ENCODE measurements around the gene MDP1.
A peak's percentile ranks its signal among the peaks of the same experiment; 100 is the strongest.
"Not testable (repeated sequence)": the region's sequence is repeated elsewhere in the genome, so short reads cannot be mapped to it uniquely, and the experiment has no call there.

MDP1 gene

DNA sequence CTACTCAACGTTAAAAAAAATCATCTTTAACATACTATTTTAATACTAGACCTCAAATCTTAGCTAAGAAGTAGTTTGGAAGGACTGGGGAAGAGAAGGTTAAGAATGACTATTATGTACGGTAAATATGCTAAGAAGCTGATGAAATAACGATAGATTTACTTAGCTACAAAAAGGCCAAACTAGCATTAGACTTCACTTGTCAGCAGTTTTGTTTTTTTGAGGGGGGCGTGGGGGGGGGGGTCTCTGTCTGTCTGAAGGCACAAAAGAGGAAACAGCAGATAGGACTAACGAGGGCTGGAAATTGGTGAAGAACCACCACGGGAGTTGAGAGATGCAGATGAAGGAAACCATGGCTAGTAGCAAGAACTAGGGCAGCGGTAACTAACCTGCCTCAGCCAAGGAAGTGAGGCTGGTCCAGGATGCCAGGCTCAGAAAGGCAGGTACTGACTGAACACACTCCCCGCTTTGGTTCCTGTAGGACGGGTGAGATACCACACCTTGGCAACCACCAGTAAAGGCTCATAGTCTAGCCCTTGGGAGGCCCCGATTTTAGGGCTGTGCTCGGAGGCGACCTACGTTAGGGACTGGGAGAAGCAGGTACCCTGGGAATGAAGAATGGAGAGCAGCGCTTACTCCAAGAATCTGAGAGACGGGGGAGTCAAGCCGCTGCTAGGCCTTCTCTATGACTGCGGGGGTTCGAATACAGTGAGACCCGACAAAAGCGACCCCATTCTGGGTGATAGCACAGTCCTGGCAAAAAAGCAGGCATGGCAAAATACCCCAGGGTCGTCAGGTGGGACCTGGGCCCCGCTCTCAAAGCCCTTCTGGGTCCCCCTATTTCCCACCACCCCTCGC, 15.6 kb upstream of the MDP1 start:
- peak; percentile 36 for DNase-seq (ENCODE audit: low spot score)

DNA sequence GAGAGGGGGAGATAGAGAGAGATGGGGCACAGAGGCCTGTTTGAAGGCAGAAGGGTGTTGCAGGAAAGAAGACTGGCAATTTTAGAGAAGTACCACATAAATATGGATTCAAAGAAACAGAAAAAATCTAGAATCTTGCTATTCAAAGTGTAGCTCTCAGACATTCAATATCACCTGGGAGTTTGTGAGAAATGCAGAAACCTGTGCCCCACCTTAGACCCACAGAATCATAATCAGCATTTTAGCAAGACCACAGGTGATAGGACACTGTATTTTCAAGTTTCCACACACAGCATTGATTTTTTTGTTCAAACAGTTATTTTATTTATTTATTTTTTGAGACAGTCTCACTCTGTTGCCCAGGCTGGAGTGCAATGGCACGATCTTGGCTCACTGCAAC, 13.0 kb upstream of the MDP1 start:
- DNase-seq (ENCODE audit: low spot score) = no peak

DNA sequence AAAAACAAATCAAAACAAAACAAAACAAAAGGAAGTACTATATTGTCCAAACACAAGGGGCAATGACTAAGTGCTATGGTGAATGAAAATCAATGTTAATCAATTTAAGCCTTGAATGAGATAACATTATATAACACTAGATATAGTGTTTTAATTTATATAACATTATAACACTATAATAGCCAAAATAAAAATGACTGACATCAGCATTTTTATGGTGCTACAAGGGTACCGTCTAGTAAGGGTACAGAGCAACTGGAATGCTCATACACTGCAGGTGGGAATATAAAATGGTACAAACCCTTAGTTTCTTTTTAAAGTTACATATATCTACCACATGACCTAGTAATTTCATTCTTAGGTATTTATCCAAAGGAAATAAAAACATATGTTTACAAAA, 10.6 kb upstream of the MDP1 start:
- no peak for DNase-seq (ENCODE audit: low spot score)

DNA sequence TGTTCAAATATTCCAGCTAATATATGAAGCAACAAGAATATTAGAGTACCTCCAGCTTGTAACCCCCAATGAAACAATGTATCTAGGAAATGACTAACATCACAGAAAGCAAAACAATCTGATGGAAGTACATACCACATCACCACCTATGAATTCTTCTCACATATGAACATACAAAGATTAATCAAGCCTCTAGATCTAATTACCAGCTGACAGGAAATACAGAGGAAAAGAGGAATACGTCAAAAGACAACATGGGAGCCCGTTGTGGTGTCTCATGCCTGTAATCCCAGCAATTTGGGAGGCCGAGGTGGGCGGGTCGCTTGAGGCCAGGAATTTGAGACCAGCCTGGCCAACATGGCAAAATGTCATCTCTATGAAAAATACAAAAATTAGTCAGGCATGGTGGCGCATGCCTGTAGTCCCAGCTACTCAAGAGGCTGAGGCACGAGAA, 8.8 kb upstream of the MDP1 start:
- DNase-seq (ENCODE audit: low spot score) = no peak

DNA sequence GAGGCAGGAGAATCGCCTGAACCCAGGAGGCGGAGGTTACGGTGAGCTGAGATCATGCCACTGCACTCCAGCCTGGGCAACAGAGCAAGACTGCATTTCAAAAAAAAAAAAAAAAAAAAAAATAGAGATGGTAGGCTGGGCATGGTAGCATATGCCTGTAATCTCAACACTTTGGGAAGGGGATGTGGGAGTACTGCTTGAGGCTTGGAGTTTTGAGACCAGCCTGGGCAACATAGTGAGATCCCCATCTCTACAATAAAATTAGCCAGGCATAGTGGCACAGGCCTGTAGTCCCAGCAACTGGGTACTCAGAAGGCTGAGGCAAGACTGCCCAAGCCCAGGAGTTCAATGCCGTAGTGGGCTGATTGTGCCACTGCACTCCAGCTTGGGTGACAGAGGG, 7.1 kb upstream of the MDP1 start:
- not testable (repeated sequence) for DNase-seq (ENCODE audit: low spot score)

DNA sequence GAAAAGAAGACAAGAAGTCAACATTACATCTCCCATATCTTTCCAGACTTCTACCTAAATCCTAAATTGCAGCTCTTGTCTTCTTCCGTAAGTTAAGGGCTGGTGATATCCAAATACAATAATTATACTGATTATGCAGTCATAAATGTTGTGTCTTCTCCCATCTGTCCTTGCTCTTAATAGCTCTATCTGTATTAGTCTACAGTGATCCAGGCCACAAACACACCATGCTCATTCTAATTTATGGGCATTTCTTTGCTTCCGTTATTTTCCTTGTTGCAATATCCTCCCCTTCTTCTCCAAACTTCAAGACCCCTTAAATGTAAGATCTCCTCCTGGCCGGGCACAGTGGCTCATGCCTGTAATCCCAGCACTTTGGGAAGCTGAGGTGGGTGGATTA, 3.7 kb upstream of the MDP1 start:
- DNase-seq (ENCODE audit: low spot score) = no peak

DNA sequence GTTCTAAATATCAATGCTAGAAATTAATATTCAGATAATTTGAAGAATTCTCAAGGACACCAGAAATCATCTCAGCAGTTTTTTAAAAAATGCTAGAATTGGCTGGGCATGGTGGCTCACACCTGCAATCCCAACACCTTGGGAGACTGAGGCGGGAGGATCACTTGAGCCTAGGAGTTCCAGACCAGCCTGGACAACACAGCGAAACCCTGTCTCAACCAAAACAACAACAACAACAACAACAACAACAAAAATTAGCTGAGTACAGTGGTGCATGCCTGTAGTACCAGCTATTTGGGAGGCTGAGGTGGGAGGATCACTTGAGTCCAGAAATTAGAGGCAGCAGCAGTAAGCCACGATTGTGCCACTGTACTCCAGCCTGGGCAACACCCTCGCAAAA, 3.2 kb upstream of the MDP1 start:
- no peak for DNase-seq (ENCODE audit: low spot score)

DNA sequence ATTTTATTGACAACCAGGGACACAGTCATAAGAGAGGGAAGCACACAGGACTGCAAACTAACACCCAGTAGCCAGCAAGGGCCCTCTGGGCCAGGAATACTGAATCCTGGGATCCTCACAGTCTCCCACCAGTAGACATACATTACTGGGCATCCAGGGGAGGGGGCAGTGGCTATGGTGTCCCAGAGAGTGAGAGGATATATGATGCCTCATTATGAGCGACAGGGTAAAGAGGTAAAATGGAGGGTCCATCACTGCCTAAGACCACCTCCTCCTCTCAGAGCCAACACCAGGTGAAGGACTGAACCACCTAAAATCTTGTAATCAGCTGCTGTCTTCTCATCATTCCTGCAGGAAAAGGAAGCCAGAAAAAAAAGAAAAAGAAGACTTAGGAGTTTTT, 1.0 kb upstream of the MDP1 start:
- not testable (repeated sequence) for DNase-seq (ENCODE audit: low spot score)

DNA sequence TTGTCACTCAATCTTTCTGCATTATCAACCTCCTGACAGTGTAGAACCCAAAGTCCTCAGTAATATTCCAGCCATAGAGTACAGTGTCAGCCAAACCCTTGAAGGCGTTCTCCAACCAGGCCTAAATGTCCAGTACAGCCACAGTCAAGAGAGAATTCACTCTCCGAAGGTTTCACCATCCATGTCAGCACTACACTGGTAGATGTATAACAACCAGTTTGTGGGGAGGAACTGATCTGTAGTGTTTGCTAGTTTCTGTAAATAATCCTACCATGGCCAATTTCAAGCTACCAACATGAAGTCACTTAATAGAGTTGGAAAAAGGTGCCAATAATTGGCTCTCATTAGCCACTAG, 456 bp upstream of the MDP1 start:
- DNase-seq (ENCODE audit: low spot score) = no peak

DNA sequence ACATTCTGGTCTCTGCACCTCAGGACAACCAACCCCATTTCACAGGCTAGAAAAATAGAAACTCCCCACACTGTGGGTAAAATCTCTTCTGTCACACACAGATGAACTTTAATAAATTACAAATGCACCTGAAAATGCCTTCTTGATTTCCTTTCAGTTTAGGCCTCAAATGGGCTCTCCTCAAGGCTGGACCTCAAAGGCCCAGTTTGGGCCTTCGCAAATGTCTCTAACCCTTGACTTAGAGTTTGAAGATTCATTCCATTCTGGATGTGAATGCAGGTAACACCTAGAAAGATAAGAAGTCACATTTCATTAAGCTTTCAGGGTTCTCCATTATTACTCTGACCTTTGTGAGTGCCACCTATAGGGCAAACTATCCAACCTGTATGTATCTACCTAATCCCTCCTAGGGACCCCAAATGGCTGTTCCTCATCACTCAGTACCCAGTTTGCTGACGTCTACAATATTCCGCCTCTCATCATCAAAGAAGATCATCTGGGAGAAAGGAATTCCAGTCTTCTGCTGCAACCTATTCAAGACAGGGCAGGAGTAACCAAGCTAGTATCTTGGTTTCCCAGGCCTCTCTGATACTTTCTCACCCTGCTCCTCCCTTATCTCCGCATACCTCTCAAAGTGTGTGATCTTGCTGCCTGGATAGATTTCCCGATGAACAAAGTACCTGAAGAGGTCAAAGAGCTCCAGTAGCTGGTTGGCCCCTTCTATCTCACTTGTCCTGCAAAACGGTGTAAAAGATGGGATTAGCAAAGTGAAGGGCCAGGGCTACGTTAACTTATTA, 1.8 kb downstream of the MDP1 start:
- no peak for DNase-seq (ENCODE audit: low spot score)

DNA sequence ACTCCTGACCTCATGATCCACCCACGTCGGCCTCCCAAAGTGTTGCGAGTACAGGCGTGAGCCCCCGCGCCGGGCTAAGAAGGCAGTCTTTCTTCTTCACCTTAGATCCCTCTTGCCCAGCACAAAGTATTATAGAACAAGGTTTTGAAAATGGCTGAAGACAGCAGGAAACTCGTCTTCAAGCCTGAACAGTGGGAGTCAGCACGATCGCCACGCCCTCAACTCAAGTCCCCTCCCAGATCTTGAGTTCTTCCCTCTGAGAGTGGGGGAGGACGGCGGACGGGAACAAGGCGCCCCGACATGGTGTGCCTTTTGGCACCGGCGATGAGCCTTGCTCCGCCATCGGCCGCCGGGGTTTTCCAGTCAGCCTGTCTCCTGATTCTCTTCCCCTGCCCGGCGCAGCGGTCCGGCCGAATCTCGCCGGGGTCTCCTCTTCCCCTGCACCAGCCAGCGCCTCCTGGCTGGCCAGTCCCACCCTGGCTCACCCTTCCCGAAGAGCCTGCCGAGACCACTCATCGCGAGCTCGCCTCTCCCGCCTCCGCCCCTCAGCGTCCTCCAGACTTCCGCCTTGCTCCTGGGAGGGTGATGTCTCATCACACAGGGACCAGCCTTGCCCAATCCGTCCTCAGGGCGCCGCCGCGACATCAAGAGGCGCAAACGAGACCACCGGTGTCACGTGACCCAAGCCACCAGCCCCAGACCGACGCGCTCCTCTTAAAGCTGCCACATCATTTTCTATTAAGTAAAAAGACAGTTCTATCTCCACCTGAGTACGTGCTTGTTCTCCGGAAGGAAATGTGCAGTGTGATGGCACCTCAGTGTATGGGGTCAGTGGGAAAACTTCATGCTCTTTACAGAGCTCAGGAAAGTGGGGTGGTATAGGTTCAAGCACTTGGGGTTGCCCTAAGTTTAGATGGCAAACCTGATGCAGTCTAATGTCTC, 2.7 kb downstream of the MDP1 start, which contains the start of gene CHMP4A:
CHMP4A (minus strand) TSS at position 565 of the 942 bp plus-strand sequence; CDS start at position 516, 49 bp downstream.
- peak; percentile 98 for DNase-seq (ENCODE audit: low spot score)

DNA sequence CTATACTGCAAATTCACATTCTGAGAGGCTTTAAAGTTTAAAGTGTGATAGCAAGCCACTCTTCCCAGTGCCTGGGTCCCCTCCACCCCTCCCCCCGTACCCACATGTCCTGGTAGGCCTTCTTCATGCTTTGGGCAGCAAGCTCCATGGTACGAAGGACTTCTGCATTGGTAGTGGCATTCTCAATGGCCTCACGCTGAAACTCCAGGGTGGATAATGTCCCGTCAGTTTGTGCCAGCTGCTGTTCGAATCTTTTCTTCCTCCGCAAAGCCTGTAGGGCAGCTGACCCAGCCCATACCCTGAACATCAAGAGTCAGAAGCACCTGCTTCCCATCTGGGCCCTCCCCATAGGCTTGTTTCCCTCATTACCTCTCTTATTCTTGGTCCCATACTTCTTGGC, 4.6 kb downstream of the MDP1 start:
- DNase-seq (ENCODE audit: low spot score) = no peak

DNA sequence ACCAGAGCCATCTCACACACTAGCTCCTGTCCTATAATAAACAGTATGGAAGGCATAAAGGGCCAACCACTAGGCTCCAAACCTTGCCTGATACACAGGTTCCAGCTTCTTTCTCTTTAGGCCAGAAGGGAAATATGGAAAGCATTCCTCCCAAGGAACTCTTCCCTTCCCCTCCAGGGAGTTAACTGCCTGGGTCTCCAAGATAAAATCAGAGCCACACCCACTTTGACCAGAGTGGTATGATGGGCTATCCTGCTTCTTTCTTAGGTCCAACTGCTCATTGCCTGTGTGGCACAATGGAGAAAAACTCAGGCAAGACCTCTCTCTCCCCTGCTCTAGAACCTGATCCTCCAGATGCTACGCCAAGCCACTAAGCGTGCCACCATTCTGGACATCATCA, 8.2 kb downstream of the MDP1 start:
- no peak for DNase-seq (ENCODE audit: low spot score)

DNA sequence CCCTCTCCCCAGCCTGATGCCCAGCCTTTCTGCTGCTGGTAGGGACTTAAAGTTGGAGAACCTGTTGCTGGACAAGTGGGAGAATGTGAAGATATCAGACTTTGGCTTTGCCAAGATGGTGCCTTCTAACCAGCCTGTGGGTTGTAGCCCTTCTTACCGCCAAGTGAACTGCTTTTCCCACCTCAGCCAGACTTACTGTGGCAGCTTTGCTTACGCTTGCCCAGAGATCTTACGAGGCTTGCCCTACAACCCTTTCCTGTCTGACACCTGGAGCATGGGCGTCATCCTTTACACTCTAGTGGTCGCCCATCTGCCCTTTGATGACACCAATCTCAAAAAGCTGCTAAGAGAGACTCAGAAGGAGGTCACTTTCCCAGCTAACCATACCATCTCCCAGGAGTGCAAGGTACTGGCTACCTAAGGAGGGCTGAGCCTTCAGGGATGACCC, 8.7 kb downstream of the MDP1 start:
- DNase-seq (ENCODE audit: low spot score) = no peak

DNA sequence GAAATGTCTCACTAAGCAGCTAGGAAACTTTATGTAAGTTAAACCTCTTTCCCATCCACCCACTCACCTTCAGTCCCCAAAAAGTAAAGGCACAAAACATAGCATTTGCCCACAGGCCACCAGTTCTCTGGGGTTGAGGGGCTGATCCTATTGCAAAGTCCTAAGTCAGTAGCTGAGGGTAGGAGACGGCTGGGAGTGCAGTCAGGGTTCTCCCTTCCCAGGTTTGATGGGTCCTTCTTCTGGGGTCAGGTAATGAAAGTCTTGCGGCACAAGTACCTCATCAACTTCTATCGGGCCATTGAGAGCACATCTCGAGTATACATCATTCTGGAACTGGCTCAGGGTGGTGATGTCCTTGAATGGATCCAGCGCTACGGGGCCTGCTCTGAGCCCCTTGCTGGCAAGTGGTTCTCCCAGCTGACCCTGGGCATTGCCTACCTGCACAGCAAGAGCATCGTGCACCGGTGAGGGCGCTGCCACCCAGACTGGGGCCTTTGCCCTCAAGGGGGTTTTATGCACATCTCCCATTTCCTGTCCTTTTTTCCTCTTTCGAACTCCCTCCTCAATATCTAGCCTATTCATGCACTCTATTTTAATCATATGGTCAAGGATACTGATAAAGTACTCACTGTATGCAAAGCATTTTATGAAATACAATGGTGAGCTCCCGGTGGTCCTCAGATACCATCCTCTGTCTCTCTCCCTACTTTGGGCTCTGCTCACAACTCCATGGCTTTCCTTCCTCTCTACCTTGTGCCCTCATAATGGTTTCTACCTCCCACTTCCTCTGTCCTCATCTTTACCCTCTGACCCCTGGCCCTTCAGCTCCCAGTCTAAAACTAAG, 9.4 kb downstream of the MDP1 start:
- DNase-seq (ENCODE audit: low spot score) = no peak

DNA sequence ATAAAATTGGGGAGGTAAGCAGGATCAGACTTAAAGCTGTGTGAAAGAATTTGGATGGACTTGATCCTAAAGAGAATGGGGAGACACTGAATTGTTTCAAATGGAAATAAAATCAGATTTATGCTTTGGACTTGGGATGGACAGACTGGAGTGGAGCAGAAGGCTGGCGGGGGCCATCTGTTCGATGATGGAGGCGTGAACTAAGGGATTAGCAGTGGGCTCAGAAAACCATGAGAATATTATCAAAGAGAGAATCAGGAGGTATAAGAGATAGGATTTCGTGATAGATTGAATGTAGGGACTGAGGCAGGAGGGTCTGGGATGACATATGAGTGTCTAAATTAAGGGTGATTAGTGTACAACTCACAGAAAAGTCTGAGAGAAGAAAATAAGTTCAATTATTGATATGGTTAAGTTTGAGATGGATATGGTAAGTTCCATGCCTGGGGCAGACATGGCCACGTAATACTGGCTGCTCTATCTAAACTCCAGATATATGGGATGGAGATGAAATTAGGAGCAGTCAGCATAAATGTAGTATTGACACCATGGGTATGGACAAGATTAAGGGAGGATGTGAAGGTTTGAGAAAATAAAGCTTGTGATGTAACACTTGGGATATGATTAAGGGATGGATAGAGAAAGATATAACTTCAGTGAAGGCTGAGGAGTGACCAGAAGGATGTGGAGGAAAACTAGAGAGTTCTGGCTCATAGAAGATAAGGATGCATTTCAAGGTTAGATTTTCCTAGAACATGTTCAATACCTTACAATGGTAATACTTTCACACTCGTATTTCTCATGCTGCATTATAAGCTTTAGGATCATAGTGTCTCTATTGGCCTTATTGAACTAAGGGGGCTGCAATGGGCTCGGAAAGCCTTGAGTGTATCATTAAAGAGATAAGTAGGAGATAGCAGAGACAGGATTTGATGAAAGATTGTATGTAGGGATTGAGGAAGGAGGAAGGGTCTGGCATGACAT, 11.4 kb downstream of the MDP1 start:
- no peak for DNase-seq (ENCODE audit: low spot score)

DNA sequence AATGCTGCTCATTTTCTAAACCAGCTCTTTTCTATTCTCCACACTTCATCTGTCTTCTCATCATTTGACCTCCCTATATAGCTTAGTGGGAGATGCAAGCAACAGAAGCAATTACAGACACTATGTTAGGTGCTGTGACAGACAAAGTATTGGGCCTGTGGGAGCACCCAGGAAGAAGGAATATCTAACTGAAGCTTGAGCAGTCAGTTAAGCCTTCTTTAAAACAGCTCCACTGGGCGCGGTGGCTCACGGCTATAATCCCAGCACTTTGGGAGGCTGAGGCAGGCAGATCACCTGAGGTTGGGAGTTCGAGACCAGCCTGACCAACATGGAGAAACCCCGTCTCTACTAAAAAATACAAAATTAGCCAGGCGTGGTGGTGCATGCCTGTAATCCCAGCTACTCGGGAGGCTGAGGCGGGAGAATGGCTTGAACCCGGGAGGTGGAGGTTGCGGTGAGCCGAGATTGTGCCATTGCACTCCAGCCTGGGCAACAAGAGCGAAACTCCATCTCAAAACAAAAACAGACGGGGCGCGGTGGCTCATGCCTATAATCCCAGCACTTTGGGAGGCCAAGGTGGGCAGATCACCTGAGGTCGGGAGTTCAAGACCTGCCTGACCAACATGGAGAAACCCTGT, 12.5 kb downstream of the MDP1 start:
- DNase-seq (ENCODE audit: low spot score) = not testable (repeated sequence)

DNA sequence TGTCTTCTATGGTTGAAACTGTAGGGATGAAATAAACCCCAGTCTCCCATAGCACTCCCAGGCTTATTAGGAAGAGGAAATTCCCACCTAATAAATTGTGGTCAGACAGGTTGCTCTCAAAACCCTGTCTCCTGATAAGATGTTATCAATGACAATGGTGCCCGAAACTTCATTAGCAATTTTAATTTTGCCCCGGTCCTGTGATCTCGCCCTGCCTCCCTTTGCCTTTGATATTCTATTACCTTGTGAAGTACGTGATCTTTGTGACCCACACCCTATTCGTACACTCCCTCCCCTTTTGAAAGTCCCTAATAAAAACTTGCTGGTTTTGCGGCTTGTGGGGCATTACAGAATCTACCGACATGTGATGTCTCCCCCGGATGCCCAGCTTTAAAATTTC, 13.3 kb downstream of the MDP1 start:
- not testable (repeated sequence) for DNase-seq (ENCODE audit: low spot score)

DNA sequence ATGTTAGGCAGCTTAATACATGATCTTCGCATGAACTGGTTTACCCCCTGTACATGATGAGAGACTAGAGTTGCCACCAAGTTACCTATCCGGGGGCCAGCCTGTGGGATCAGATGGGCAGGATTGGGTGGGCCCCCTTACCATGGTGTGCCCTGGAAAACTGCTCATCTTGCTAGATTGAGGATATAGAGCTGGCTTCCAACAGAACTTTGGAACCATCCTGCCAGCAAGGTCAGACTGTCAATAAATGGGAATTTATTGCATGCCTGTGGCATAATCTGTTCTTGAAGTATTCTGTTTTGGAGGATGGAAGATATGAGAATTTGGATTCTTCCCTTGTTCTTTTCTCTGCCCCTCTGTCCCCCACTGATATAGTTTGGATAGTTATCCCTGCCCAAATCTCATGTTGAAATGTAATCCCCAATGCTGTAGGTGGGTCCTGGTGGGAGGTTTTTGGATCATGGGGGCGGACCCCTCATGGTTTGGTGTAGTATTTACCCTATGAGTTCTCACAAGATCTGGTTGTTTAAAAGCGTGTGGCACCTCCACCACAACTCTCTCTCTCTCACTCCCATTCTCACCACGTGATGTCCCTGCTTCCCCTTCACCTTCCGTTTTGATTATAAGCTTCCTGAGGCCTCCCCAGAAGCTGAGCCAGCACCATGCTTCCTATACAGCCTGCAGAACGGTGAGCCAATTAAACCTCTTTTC, 16.9 kb downstream of the MDP1 start:
- DNase-seq (ENCODE audit: low spot score) = no peak
